HG02588 (cell line): ENCODE results near the gene RTEL1.

Experiments used
- ATAC-seq: cut with Tn5 transposase; IDR thresholded peaks from one replicate; pipeline ENCODE4 v1.9.1; 2021; ENCODE audit warnings: mild to moderate bottlenecking, moderate library complexity; ENCODE audit not compliant: unreplicated experiment

Gene RTEL1

GRCh38 chr20:63698739-63699465 lies 40.8 kb downstream of the RTEL1 start:
- ATAC-seq, result no peak

DNA sequence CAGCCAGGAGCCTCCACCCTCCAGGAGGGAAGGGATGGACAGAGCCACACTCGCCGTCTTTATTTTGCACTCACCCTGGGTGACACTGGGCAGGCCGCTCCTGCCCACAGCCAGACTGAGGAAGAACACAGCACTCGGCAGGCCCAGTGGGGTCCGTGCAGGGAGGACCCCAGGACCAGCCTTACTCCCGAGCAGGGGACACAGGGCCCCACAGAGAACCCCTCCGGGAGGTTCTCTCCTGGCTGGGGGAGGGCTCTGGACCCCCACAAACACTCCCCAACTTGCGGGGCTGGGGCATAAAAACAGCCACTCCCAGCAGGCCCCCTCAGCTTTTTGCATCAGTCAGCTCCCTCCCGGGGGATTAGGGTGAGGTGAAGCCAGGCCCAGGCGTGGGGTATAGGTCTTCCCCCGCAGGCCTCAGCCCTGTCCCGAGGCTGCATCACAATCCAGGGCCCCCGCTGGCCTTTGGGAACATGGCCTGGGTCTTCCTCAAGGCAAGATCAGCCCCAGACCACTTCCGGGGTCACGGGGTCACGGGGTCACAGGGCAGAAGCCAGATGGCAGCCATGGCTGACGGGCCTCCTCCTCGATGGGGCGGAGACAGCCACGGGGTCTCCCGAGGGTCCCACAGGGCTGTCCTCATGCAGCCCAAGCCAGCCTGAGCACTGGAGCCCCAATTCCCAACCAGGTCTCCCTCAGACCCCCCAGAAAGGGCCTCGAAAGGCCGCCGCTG lies 41.5 kb downstream of the RTEL1 start:
- no peak for ATAC-seq

DNA sequence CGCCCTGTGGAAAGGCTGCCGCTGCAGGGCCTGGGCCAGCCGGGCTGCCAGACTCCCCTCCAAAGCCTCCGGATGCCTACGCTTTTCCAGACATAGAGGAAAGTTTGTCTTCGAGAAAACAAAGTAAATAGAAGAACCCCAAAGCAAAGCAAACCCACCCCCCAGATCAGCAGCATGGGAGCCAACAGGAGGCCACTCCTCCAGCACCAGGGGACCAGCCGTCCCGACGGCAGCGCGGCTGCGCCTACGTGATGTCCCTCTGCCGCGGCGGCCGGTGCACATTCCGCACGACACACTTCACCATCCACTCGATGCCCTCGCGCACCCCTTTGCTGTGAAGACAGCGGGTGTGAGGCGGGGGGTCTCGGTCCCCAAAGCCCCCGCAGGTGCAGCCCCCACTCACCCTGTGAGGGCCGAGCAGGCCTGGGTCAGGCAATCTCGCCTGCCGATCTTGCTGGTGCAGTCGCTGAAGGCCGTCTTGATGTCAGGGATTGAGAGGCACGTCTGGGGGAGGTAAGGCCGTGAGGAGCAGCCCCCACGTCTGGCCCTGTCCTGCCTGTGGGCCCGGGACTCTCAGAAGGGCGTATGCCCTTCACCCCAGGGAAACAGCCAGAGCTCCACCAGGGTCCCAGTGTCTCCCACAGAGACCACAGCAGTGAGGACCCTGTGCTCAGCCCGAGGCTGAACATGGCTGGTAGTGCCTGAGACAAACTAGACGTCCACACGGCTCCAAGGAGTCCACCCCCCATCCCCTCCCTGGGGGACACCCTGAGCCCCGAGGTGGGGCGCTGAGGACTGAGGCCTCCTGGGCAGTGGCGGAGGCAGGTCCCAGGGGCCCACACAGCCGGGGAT lies 42.3 kb downstream of the RTEL1 start:
- no peak for ATAC-seq

GRCh38 chr20:63701051-63701328 lies 42.9 kb downstream of the RTEL1 start:
- no peak for ATAC-seq

- ATAC-seq, result no peak
These were observed 43.4 kb downstream of the RTEL1 start for GRCh38 chr20:63701329-63702035.

GRCh38 chr20:63702036-63702665 lies 44.0 kb downstream of the RTEL1 start:
- ATAC-seq, result no peak

DNA sequence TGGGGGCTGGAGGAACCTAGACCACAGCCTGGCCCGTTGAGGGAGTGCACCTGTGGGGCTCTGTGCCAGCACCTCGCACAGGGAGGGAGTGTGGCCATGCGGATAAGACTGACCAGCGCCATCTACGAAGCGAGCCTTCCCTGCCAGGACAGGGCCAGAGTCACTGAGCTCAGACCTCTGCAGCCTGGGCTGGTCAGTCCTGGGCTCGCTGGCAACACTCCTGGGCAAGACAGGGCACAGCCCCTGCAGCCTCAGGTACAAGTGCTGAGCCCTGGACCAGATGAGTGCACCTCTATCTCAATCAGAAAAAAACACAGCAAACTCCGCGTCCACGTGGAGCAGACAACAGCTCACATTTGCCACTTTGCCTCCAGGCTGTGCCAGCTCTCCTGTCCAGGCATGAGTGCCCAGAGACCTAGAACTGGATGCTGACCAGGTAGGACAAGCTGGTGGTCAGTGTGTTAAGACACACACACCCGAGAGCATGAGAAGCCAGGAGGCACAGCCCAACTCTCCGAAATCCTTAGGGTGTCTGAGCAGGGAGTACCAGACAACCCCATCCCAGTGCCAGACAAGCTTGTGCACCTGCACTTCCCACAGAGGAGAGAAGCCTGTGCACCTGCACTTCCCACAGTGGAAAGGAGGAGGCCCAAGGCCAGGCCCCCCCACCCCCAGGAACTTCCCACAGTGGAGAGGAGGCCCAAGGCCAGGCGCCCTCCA lies 44.8 kb downstream of the RTEL1 start:
- no peak for ATAC-seq

DNA sequence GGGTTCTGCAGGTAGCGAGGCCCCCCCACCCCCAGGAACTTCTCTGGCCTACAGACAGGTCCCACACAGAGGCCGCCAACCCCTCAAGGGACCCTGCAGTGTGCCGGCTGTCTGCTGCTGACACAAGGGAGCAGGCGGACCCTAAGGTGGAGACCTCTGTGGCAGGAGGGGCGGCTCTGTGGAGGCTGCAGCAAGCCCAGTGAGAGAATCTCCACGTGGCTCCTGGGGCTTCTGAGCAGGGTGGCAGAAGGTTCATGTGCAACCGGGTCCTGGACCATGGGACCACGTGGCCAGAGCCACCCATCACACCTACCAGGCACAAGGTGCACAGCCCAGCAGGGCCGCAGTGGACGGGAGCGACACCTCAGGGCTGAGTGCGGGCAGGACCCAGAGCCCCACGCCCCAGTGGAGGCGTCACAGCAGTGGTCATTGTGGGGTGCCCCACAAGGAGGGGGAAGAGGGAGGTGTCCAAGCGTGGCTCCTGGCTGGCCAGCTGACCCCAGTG lies 45.4 kb downstream of the RTEL1 start:
- no peak for ATAC-seq

GRCh38 chr20:63703976-63704748 lies 46.0 kb downstream of the RTEL1 start:
- no peak for ATAC-seq

- ATAC-seq, result no peak
These were observed 46.6 kb downstream of the RTEL1 start for GRCh38 chr20:63704749-63705117.

DNA sequence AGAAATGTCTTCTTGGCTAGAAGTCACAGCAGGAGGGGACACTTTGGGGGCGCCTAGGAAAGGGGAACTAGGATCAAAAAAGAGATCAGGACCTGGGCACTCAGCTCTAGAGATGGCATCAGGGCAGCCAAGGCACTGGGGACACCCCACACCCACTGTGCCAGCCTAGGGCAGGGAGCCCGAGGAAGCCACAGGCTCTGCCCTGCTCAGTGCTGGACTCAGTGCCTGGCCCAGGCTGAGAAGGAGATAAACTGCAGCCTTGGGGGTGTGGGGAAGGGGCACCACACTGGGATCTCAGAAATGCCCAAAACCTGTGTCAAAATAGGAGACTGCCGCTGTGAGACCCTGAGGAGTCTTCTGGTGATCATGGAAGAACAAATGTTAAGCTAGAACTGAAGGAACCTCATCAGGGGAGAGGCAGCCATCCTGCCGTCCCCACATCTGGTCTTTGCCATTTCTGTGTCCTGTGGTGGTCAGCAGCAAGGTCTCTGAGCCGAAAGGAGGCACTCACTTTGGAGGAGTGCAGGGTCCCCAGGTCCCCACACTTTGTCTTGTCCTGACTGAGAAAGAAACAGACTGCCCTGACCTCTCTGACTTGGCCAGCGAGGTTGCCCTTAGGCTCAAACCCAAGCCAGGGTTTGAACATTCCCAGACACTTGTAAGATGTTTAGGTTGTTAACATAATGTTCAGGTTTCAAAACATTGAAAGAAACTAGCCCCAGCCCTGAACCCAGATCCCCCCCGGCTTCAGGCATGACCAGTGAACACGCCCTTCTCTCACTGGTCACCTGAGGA lies 47.3 kb downstream of the RTEL1 start:
- ATAC-seq, result no peak

DNA sequence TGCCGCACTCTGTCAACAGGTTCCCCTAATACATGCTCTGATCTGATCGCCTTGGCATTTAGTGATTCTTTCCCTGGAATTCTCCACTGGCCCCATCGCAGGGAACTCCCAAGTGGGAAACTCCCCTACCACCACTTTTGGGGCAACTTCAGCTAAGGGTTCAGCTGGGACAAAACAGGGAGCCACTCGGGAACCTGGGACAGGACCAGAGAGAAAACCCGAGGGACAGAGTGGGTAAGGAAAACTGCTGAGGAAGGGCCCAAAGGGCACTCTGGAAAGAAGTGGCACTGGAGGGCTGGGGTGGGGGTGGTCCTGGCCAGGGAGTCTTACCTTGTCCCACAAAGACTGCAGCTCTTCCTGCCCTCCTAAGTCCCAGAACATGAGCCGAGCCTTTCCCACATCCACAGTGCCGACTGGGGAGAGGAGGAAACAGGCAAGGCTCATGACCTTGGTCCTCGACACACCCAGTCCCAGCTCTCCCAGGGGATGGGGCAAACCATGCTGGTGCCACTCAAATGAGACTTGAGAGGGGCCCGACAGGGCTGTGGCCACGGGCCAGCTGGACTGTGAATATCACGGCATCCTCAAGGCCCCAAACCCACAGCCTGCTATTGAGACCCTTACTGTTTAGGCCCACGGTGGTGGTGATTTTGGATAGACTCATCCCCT lies 48.0 kb downstream of the RTEL1 start:
- ATAC-seq, result no peak

- ATAC-seq, result peak; percentile 16
These were observed 48.9 kb downstream of the RTEL1 start for GRCh38 chr20:63706852-63707557.

GRCh38 chr20:63707558-63708300 lies 49.6 kb downstream of the RTEL1 start, which contains the start of the genes ARFRP1 and ZGPAT:
ARFRP1 (minus strand) TSS chr20:63707976; CDS start chr20:63707091, 885 bp downstream.
ZGPAT (plus strand) TSS chr20:63708039; CDS start chr20:63708581, 542 bp downstream.
- ATAC-seq, result peak; percentile 67

- peak; percentile 21 for ATAC-seq
These were observed 50.4 kb downstream of the RTEL1 start for GRCh38 chr20:63708301-63709148.
